Body of pancreas (tissue), 4 donors: ENCODE measurements around the gene JPH2. TPM values are rescaled to one million over a fixed set of nuclear protein-coding genes. Genes with fewer than 3 reads are reported as not detected.
A peak's percentile ranks its signal among the peaks of the same experiment; 100 is the strongest.

Experiments
- ATAC-seq: fragments of 150-250 bp; one replicate; pipeline ENCODE4 v1.9.1; 2016
- DNase-seq, 4 donors: peaks; one replicate each; pipeline ENCODE4 v3.0.0-alpha.2; 2019
- H3K27ac ChIP-seq, 4 donors: fragments of 200-600 bp; sonication (generic); 1 replicate in 3 of 4; 2 replicates in 1 of 4; pipeline versions ENCODE4 v1.5.1 to v1.6.1; 2016 to 2019; ENCODE audit warnings: mild to moderate bottlenecking in 1 of 4, mixed read lengths in 1 of 4, moderate library complexity in 1 of 4
- H3K27me3 ChIP-seq, 2 donors: fragments of 200-600 bp; sonication (generic); one replicate each; pipeline ENCODE4 v1.6.0; 2016; ENCODE audit warnings: mild to moderate bottlenecking in 1 of 2
- H3K36me3 ChIP-seq, 2 donors: fragments of 200-600 bp; sonication (generic); replicated peaks in 1 of 2; 2 replicates each; pipeline ENCODE4 v1.5.1; 2016; ENCODE audit warnings: low read depth in 2 of 2; ENCODE audit not compliant: insufficient read depth in 1 of 2
- H3K4me1 ChIP-seq: fragments of 200-600 bp; sonication (generic); one replicate; pipeline ENCODE4 v1.6.0; 2016
- H3K4me3 ChIP-seq, 2 donors: fragments of 200-600 bp; sonication (generic); 1 replicate in 1 of 2; 2 replicates in 1 of 2; pipeline ENCODE4 v1.5.1; 2016 to 2019
- H3K9me3 ChIP-seq, 3 donors: fragments of 200-600 bp; sonication (generic); 1 replicate in 2 of 3; 2 replicates in 1 of 3; pipeline ENCODE4 v1.5.1; 2016
- CTCF ChIP-seq, 7 experiments: fragments of 450-650 bp in 4 of 7; fragments of 200-600 bp in 3 of 7; sonication (generic) in 3 of 7; IDR thresholded peaks; one replicate each; pipeline ENCODE4 v1.5.1; 2016 to 2019; ENCODE audit warnings: antibody characterized with exemption in 7 of 7
- POLR2A ChIP-seq, 3 donors: fragments of 450-650 bp; IDR thresholded peaks; one replicate each; pipeline ENCODE4 v1.6.1; 2016; ENCODE audit warnings: antibody characterized with exemption in 3 of 3, mild to moderate bottlenecking in 2 of 3
- WGBS, 2 donors: methylation state at CpG; one replicate each; pipeline ENCODE4 v1.1.5; 2017; 5-methylcytosine and 5-hydroxymethylcytosine counted together
- intact Hi-C: fragments of 100-400 bp; cut with DNase I; formaldehyde crosslinking; loops from one replicate; pipeline ENCODE4 v1.15.1; 2023
- total RNA-seq, 2 donors: library from RNA; depleted of rRNA; stranded (reverse); fragments of >200 nt; gene quantifications; one replicate each; pipeline ENCODE4 v1.1.0, GENCODE V29; 2016

JPH2 gene
- total RNA-seq, 2 donors from 2014 or later: 1.6 to 2.1 TPM

GRCh38 chr20:44209686-44210405 is 22.9 kb upstream of the JPH2 start:
- no peaks in the 10 kb centered on the region for H3K27me3 ChIP-seq
- H3K9me3 ChIP-seq: no peaks in the 10 kb centered on the region
- peak overlapping the region; percentile 52 to 71 for H3K4me3 ChIP-seq
- DNase-seq: peak in 3 of 4 donors; percentile 23 to 40 (median 26)
- WGBS, 2 donors: 1% methylated on average over 31 of the region's 31 CpGs
- no peak for ATAC-seq
- H3K4me1 ChIP-seq: peaks cover 38% of the 10 kb centered on the region
- intact Hi-C loops: loop anchor here (10.0 kb wide), 1 partner anchor 255 kb away; no protein-coding TSS in a partner anchor
- peak overlapping the region; percentile 74 to 96 (median 90) for H3K27ac ChIP-seq
- TF ChIP-seq CTCF (IDR thresholded peaks at IDR 0.05) (no peak), POLR2A (IDR thresholded peaks at IDR 0.05) (no peak)
- H3K36me3 ChIP-seq: peaks cover 0 to 6% of the 10 kb centered on the region in 2 donors

- intact Hi-C loops: no loop called here
- 24 to 30% methylated on average over 7 of the region's 7 CpGs for WGBS, 2 donors
- ATAC-seq: no peak
- Histone ChIP-seq H3K27ac (no peak overlapping the region), H3K4me3 (no peak overlapping the region), H3K4me1 (peaks cover 47% of the 10 kb centered on the region), H3K9me3 (no peaks in the 10 kb centered on the region), H3K27me3 (no peaks in the 10 kb centered on the region), H3K36me3 (peaks cover 0 to 6% of the 10 kb centered on the region in 2 donors)
- TF ChIP-seq CTCF (IDR thresholded peaks at IDR 0.05) (no peak), POLR2A (IDR thresholded peaks at IDR 0.05) (no peak)
- DNase-seq: no peak
Observed at GRCh38 chr20:44208770-44209169, 21.8 kb upstream of the JPH2 start.

GRCh38 chr20:44208165-44208564 is 21.2 kb upstream of the JPH2 start:
- 28 to 32% methylated on average over 7 of the region's 7 CpGs for whole genome bisulfite sequencing, 2 donors
- no peaks in the 10 kb centered on the region for H3K9me3 ChIP-seq
- H3K27ac ChIP-seq: no peak overlapping the region
- H3K4me3 ChIP-seq: no peak overlapping the region
- DNase-seq (no peak), ATAC-seq (no peak)
- H3K27me3 ChIP-seq: no peaks in the 10 kb centered on the region
- intact Hi-C loops: no loop called here
- peaks cover 53% of the 10 kb centered on the region for H3K4me1 ChIP-seq
- no peak for TF ChIP-seq CTCF (IDR thresholded peaks at IDR 0.05)
- TF ChIP-seq POLR2A (IDR thresholded peaks at IDR 0.05): no peak
- H3K36me3 ChIP-seq: peaks cover 0 to 6% of the 10 kb centered on the region in 2 donors

- intact Hi-C loops: no loop called here
- Histone ChIP-seq H3K4me3 (no peak overlapping the region), H3K9me3 (no peaks in the 10 kb centered on the region), H3K4me1 (peaks cover 48% of the 10 kb centered on the region), H3K27me3 (no peaks in the 10 kb centered on the region), H3K36me3 (peaks cover 0 to 6% of the 10 kb centered on the region in 2 donors), H3K27ac (no peak overlapping the region)
- WGBS, 2 donors: 44% methylated on average over 3 of the region's 3 CpGs
- TF ChIP-seq CTCF (IDR thresholded peaks at IDR 0.05): no peak
- no peak for TF ChIP-seq POLR2A (IDR thresholded peaks at IDR 0.05)
- DNase-seq (no peak), ATAC-seq (no peak)
Observed at GRCh38 chr20:44207126-44207723, 20.2 kb upstream of the JPH2 start.
